22Rv1 (cell line): ENCODE results near the gene ABCA2.

Experiments
- CTCF ChIP-seq: fragments of 450-650 bp; IDR thresholded peaks from 2 replicates; pipeline ENCODE4 v1.5.1; 2017; ENCODE audit warnings: mild to moderate bottlenecking
- ZFX ChIP-seq: fragments of 450-650 bp; IDR thresholded peaks from 2 replicates; pipeline ENCODE4 v1.6.1; 2017; ENCODE audit warnings: antibody characterized with exemption, borderline replicate concordance

DNA sequence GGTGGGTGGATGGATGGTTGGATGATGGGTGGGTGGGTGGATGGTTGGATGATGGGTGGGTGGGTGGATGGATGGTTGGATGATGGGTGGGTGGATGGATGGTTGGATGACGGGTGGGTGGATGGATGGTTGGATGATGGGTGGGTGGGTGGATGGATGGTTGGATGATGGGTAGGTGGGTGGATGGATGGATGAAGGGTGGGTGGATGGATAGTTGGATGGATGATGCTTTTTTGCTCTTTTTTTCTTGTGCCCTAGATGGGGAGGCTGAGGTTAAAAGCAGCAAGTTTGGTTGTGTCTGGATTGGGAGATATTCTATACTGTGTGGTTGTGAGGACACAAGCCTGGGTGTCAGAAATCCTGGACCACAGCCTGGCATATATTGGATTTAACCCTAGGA lies 70.6 kb downstream of the ABCA2 start:
- no peak for TF ChIP-seq CTCF
- no peak for TF ChIP-seq ZFX
